Suppressor macrophage treated with lipopolysaccharide for 1 hour (primary cell): ENCODE data around the gene UQCC5.

Source experiments
- DNase-seq, 3 donors: peaks; one replicate each; pipeline ENCODE4 v3.0.0-alpha.2; 2020 to 2022

The UQCC5 gene

DNA sequence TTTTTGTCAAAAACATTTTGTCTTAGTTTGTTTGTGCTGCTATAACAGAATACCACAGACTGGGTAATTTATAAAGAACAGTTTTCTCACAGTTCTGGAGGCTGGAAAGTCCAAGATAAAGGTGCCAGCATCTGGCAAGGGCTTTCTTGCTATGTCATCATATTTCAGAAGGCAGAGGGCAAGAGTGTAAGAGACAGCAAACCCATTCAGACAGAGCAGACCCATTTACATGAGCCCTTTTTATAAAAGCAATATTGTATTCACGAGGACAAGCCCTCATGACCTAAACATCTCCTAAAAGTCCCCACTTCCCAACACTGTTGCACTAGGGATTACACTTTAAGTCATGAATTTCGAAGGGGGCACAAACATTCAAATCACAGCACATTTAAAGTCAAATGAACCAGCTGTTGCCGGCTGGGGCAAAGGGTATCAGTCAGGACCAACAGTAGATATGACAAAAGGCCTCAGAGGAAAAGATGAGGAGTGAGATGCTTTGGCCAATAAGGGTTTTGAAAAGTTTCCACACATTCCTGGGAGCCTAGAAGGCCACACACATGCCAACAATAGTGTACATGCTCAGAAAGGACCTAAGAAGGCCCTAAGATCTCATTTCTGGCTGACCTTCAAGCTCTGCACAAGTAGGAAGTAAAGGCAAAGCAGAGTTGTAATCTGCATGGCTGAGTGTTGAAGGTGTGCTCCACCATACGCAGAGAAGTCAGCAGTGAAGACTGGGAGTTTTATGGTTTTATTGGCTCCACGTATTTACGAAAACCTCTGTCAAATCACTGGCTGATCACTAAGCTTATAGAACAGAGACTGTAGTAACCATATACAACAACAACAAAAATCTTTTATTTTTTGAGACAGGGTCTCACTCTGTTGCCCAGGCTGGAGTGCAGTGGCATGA, 37.9 kb downstream of the UQCC5 start:
- DNase-seq: no peak
